Measurements from ENCODE around the gene PRMT2.

PRMT2 gene

DNA sequence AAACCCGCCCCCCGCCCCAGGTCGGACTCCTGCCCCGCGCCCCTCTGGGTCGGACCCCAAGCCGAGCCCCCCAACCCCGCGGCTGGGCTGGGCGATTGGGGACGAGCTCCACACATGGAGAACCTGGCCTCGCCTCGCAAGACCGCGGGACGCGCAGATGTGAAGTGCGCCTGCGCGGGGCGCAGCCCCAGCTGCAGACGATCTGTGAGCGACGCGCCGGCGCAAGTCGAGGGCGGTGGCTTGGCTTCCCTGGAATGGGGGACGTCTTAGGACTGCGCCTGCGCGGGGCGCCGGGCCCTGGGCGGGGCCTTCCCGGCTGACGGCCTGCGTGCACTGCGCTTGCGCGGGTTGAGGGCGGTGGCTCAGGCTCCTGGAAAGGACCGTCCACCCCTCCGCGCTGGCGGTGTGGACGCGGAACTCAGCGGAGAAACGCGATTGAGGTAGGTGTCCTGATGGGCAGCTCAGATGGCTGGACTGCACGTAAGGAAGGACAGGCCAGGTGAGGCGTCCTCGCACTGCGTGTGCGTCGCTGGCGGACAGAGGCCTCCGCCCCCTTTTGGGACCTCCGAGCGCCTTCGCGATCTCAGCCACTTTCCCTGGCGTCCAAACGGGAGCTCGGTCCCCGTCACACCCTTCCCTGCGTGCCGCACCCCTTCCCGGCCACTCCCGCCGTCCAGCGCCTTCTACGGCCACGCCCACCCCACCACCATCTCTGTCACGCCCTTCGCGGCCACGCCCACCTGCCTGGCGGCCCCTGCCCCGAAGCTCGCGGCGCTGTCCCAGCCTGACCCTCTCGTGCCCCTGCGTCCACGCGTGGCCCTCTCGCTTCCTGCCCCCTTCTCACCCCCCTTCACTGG lies at the start of gene PRMT2:
PRMT2 (plus strand) TSS at position 351 of the 857 bp plus-strand sequence. CDS start 1,278 bp downstream, outside the sequence.
- DNase-seq, result peak; percentile 98 to 99

DNA sequence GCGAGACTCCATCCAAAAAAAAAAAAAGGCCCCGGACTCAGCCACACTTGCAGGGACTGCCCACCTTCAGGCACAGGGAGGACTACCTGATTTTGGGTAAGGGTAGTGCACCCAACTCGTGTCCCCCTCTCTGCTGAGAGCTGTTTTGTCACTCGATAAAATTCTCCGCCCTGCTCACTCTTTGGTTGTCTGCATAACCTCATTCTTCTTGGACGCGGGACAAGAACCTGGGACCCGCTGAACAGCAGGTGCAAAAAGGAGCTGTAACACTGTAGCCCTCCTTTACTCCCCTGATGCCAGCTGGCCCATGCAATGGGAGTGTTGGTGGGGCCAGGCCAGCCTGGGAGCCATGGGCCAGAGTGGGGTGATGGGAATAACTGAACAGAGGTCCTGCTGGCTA lies 41.2 kb upstream of the PRMT2 start:
- no peak for DNase-seq

DNA sequence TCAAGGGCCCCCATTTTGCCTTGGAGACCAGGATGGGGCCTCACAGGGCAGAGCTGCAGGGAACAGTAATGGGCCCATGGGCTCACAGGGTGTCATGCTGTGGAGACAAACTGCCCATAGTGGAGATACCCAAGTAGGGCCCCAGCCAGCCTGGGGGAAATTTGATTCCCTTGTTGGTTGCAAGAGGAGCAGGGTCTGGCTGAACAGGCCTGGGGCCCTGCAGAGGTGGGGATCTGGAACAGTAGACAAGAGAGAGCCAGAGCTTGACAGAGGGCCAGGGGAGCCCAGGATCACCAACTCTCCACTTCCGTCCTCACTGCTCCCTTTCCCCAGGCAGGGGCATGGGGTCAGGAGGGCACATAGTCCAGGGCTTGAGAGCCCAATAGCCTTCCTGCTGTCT lies 39.3 kb upstream of the PRMT2 start:
- no peak for DNase-seq

DNA sequence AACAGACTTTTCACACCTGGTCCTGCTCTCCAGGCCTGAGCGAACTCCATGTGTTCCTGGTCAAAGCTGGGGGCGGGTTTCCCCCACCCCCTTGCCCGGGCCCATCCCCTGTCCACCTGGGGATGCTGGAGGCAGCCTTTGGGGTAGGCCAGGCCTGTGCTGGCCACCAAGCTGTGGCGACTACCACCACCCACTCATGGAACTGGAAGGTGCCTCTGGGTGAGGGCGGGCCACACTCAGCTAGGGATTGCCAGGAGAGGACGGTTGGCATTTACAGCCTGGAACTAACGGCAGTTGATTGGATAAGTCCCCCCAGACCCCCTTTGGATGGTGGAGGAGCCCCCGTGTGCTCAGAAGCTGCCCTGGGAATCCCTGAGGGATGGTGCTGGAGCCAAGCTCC lies 38.4 kb upstream of the PRMT2 start:
- DNase-seq, result no peak

DNA sequence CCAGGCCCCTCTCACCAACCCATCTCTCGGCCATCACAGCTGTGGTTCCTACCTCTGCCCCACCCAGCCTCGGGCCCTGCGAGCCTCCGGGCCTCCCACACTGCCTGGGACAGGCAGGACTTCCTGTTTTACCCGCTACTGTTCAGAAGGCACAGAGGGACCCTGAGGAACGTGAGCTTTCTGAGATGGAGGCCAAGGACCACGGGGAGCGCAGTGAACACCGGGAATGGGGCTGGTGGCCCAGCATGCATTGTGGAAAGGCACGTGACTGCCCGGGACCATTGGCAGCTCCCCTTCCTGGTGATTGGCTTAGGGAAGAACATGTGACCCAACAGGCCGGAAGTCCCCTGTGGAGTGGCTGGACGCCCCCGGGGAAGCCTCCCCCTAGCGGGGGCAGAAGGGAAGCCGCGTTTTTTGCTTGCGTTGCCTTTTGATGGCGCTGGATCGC lies 37.6 kb upstream of the PRMT2 start:
- no peak for DNase-seq

DNA sequence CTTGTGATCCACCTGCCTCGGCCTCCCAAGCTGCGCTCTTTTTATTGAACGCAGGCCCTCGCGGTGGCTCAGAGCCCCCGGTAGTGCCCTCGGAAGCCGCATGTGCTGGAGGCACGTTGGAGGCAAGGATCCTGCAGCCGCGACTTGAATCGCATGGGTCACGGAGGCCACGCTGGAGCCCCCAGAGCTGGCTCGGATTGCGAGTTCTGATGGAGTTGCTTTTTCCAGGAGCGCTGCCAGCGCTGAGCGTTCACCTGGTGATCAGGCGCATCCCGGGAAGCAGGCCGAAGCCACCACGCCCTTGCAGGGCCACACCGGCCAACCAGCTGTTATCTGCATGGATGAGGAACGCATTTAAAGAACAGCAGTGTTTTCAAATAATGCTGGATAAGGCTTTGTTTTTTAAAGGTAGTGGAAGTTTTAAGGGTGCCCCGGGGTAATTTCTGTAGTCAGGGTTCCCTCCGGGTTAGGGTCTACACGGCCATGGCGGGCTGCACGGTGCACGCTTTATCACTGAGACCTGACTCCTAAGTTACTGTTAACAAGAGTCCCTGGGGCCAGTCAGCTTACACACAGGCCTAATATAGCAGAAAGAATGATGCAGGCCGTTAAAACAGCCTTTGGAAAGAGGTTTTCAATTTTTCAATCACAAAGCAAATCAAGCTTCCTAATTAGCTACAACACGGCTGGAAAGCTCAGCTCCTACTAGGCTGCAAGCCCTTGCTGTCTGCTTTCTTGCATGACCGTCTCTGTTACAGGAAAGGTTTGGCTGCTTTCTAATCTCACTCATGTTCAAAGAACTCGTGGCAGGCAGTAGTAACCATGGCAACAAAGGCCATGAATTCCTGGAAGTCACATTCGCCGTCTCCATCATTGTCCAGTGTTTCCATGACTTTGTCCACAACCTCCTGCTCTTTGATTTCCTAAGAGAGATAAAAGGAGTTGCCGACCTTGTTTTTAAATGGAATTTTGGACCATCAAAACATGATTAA lies 36.6 kb upstream of the PRMT2 start:
- no peak for DNase-seq

DNA sequence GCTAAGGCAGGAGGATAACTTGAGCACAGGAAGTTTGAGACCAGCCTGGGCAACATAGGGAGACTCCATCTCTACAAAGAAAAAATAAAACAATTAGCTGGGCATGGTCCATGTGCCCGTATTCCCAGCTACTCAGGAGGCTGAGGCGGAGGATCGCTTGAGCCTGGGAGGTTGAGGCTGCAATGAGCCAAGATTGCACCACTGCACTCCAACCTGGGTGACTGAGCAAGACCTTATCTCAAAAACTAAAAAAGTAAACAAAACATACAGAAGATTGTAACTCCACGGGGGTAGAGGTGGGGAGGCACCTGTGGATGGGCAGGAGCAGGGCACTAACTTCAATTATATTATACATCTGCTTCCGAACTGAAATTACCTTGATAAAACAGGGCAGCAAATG lies 35.2 kb upstream of the PRMT2 start:
- DNase-seq, result no peak

DNA sequence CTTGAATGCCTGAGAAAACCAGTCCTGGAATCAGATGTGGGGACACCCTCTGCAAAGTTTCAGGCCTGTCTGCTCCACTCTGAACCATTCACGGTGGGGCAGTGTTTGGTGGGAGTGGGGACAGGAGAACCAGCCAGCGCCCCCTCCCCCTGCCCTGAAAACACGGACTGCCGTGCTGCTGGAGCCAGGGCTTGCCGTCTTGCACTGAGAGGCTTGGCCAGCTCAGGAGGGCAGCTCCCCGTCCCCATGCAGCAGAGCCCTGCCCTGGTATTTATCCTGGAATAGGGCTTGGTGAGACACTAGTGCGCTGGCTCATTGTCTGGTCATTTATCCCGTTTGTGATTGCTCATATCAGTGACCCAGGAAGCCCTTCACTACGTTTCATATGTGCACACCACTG lies 34.5 kb upstream of the PRMT2 start:
- no peak for DNase-seq

DNA sequence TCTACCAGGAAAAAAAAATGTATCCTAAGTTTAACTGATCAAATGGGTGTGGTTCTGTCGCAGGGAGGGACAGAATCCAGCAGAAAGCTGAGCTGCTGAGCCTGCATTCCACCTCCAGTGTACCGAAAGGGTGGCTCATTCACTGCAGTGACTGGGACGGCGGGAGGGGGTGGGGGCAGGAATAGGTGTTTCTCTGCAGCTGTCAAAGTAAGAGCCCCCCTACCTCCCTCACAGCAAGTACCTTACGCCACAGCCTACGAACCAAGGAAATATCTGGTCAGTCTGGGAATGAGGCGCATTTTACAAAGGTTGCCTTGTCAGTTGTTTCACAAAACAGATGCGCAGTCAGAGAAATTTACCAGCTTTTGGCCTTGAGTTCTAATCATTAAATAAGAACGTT lies 32.2 kb upstream of the PRMT2 start:
- no peak for DNase-seq

DNA sequence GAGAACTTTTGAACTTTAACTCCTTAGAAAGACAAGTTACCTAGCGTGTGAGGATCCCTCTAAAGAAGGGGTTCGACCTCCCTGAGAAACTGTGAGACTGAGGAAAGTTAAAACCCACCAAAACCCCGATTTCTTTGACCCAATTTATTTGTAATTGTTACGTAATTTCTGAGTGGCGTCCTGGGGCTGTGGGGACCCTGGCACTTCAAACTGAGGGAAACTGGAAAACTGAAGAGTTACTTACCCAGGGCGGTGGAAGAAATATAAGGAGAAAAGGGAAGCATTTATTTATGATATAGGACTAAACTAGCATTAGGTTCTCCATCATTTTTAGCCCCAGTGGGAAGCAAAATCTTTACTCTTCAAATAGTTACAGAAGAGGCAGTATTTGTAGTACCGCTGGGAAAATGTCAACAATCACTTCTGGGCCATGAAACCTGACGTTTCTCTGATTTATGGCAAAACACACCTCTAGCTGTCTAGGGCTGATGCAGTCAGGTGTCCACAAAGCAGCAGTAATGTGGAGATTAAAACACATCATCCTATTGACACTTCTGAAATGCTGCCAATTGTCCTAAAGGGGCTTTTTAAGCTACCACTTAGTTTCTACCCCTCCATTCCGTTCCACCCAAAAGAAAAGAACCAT lies 31.0 kb upstream of the PRMT2 start:
- no peak for DNase-seq

DNA sequence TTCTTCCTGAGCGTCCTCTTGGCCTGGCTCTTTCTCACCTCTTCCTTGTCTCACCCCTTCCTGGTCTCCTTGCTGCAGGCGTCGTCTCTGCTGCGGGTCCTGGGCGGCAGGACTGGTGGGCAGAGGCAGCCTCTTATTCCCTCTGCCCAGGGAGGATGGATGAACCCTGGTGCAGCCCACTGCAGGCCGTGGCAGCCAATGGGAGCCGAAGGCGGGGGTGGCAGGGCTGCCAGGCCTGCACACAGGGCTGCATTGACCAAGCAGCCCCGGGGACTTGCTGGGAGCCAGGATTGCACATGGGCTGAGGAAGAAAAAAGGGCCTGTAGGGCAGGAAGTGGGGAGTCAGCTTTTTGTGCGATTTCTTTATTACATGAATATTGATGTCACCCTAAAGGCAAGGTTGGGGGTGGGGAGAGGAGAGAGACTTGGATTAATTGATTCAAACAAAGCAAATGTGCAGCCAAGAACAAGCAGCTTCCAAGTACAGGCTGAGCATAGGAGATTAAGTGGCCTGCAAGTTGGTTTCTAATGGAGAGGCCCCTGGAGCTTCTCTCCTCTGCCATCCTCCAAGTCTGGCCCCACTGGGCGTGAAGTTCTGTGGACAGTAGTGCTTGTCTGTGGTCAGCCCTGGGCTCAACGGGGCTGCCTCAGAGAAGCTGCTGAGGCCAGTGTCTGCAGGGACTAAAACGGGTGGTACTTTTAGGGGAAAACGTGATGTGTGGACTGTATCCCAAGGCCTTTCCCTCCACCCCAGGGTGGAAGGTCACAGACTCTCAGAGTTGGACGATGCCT lies 30.3 kb upstream of the PRMT2 start, which contains the start of gene S100B:
S100B (minus strand) TSS at position 108 of the 792 bp plus-strand sequence. CDS start 2,667 bp downstream, outside the sequence.
- no peak for DNase-seq

DNA sequence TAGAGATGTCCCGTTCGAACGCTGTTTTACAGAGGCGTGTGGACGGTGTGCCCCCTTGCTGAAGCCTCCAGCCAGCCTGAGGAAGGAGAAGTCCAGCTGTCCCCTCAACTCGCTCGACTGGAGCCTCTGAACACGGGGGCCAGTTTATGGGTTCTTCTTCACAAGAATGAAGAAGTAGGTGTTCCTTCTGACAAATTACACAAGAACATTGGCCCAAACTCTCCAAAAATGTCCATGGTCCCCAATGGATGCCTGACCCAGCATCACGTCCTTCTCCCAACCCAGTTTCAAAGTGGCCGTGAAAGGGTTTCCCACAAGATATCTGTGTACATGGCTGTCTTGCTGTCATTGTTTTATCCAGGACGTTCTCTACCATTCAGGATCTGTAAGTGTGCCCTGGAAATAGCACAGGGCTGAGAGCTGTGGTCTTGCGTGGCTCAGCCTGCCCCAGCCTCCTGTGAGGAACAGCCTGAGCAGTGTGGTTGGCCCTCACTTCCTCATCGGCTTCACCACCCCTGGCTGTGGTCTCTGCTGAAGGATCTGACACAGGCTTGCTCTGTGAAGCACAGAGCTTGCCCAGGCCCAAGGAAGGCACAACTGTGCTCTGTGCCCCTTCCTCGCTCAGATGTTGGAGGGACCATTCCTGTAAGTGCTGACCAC lies 29.6 kb upstream of the PRMT2 start:
- peak; percentile 49 to 60 for DNase-seq

DNA sequence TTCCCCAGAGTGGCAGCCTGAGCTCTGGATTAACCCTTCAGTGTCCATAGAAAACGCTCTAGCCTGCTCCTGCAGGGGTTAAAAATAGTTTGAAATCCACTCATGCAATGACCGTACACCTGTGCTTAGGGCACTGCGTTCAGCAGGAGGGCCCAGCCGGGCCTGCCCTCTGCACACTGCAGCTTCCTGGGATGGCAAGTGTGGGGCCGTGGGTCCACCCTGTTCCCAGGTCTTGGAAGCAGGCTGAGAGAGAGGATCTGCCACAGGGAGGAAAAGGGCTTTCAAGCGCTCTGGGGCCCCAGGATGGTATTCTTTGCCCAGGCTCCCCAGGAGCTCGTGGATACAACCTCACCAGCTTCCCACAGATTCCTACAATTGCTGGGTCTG lies 29.1 kb upstream of the PRMT2 start:
- DNase-seq, result no peak

DNA sequence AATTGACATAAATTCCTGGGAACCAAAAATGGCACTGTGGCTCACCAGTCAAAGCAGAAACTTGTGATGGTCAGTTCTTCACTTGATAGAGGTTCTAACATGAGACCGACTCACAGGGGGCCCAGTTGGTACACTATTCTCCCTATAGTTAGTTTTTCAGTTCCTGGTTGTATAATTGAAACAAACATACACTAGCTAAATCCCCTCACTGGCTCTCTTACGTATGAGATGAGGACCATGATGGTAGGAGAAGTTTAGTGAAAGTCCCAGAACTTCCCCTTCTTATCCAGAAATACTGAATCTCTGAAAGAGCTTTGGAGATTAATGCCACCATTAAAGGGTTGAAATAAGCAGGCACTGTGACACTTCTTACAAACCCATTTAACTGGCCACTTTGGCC lies 27.8 kb upstream of the PRMT2 start:
- DNase-seq, result no peak

DNA sequence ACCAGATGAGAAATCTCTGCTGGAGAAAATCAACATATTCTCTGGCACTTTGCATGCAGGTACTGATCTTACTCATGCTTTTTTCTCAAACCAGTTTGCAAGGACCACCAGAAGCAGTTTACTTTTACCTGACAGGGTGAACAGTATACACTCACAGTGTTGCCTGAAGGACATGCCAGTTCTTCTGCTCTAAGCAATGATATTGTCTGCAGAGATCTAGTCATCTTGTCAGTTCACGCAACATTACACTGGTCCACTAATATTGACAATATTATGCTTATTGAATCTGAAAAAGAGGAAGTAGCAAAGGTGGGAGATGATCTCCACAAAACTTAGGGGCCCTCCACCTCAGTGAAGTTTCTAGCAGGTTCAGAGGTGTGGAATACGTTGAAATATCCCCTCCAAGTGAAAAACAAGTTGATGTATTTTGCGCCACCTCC lies 26.8 kb upstream of the PRMT2 start:
- no peak for DNase-seq

DNA sequence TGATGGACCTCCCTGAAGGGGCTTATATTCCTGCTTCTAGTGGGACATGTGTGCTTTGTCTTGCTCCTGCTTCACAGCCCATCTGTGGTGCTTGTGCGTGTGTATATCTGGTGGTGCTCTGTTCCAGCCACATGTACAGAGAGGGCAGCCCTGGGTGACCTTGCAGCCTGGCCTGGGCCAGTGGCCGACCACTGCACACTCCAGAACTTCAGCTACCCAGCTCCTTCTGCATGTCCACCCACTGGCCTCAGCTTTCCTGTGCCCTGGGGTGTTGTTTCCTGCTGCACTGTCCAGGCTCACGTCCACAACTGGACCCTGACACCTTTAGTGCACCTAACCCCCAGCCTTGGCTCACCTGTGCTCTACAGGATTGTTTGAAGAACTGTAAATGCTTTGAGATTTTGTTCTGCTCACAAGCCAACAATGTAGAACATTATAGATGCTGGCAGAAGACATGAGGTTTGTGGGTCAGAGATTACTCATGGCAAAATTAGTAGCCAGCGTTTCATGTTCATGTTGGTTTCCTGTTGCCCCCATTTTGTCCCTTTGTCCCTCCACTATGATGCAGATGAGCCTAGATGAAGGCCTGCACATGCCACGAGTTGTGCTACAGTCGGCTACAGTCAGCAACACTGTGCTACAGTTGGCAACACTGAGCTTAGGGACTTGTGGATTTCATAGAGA lies 25.3 kb upstream of the PRMT2 start:
- DNase-seq, result no peak

DNA sequence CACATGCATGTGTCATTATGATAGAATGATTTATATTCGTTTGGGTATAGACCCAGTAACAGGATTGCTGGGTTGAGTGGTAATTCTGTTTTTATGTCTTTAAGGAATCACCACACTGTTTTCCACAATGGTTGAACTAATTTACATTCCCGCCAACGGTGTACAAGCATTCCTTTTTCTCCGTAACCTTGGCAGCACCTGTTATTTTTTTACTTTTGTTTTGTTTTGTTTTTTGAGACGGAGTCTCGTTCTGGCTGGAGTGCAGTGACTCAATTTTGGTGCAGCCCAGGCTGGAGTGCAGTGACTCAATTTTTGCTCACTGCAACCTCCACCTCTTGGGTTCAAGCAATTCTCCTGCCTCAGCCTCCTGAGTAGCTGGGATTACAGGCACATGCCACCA lies 22.1 kb upstream of the PRMT2 start:
- DNase-seq, result no peak

DNA sequence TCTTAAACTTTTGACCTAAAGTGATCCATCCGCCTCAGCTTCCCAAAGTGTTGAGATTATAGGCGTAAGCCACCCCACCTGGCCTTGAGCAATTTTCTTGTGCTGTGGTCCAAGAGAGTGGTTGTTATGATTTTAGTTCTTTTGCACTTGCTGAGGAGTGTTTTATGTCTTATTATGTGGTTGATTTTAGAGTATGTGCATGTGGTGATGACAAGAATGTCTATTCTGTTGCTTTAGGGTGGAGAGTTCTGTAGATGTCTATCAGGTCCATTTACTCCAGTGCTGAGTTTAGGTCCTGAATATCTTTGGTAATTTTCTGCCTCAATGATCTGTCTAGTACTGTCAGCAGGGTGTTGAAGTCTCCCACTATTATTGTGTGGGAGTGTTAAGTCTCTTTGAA lies 19.4 kb upstream of the PRMT2 start:
- DNase-seq, result no peak

DNA sequence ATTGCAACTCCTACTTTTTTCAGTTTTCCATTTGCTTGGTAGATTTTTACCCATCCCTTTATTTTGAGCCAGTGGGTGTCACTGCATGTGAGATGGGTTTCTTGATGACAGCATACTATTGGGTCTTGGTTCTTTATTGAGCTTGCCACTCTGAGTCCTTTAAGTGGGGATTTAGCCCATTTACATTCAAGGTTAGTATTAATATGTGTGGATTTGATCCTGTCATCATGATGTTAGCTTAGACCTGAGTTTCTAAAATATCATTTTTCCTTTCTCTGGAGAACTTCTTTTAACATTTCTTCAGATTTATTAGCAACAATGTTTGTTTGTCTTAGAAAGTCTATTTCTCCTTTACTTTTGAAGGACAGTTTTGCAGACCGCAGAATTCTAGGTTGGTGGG lies 18.8 kb upstream of the PRMT2 start:
- DNase-seq, result no peak

DNA sequence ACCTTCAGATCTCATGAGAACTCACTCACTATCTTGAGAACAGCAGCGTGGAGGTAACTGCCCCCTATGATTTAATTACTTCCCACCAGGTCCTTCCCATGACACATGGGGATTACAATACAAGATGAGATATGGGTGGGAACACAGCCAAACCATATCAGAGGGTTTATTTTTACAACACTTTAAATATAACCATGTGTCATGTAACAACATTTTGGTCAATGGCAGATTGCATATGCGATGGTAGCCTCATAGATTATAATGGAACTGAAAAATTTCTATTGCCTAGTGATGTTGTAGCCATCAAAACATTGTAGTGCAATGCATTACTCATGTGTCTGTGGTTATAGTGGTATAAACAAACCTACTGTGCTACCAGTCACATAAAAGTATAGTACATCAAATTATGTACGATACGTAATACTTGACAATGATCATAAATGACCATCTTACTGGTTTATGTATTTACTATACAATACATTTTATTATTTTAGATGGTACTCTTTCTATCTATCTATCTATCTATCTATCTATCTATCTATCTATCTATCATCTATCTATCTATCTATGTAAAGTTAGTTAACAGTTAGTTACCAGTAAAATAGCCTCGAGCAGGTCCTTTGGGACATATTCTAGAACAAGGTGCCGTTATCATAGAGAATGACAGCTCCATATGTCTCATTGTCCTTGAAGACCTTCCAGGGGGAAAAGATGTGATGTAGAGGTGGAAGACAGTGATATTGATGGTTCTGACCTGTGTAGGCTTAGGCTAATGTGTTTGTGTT lies 18.0 kb upstream of the PRMT2 start:
- no peak for DNase-seq
